Upper lobe of left lung (tissue), 4 donors: ENCODE results near the gene WDR31.

Experiments
- EP300 ChIP-seq, 4 donors: sonication (generic); formaldehyde crosslinking; IDR thresholded peaks; one replicate each; pipeline ENCODE4 v1.5.1; 2017; ENCODE audit warnings: antibody characterized with exemption in 4 of 4, control low read depth in 2 of 4
- POLR2A ChIP-seq, 4 donors: fragments of 450-650 bp; IDR thresholded peaks; one replicate each; pipeline ENCODE4 v1.5.1; 2016 to 2017; ENCODE audit warnings: antibody characterized with exemption in 4 of 4, mild to moderate bottlenecking in 2 of 4
- TF ChIP-seq, protein P1 (sequence below), 6 experiments: fragments of 450-650 bp in 4 of 6; fragments of 200-600 bp in 2 of 6; sonication (generic) in 2 of 6; IDR thresholded peaks; one replicate each; pipeline ENCODE4 v1.5.1; 2016 to 2019; ENCODE audit warnings: antibody characterized with exemption in 6 of 6

DNA sequence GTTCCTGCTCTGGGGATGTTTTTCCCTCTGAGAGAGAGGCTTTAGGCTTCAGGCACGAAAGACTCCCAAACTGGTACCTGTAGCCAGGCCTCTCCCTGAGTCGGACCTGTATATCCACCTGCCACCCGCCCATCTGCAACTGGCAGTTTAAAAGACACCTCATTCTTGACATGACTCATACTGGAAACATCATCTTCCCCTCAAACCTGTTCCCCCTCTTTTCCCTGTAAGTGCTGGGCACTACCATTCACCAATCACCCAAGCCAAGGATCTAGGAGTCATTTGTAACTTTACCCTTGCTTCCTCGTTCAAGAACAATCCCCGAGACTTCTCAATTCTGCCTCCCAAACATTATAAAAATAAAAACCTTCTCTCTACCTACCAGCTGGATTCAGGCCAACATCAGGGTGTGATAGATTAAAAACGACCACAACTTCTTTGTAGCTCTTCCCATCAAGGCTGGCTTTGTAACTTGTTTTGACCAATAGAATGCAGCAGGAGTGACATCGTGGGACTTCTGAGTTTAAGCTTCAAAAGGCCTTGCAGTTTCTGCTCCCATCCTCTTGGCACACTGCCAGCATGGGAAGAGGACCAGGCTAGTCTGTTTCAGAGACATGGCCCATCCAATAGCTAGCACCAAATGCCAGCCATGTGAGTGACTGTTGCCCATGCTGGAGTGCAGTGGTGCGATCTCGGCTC lies 1.8 kb upstream of the WDR31 start:
- TF ChIP-seq, protein P1, sequence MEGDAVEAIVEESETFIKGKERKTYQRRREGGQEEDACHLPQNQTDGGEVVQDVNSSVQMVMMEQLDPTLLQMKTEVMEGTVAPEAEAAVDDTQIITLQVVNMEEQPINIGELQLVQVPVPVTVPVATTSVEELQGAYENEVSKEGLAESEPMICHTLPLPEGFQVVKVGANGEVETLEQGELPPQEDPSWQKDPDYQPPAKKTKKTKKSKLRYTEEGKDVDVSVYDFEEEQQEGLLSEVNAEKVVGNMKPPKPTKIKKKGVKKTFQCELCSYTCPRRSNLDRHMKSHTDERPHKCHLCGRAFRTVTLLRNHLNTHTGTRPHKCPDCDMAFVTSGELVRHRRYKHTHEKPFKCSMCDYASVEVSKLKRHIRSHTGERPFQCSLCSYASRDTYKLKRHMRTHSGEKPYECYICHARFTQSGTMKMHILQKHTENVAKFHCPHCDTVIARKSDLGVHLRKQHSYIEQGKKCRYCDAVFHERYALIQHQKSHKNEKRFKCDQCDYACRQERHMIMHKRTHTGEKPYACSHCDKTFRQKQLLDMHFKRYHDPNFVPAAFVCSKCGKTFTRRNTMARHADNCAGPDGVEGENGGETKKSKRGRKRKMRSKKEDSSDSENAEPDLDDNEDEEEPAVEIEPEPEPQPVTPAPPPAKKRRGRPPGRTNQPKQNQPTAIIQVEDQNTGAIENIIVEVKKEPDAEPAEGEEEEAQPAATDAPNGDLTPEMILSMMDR (IDR thresholded peaks at IDR 0.05), result no peak
- TF ChIP-seq EP300 (IDR thresholded peaks at IDR 0.05), result no peak
- no peak for TF ChIP-seq POLR2A (IDR thresholded peaks at IDR 0.05)
